IMR-90 (cell line): Measurements from ENCODE around the gene ADD3. TPM values are rescaled to one million over a fixed set of nuclear protein-coding genes. Genes with fewer than 3 reads are reported as not detected.

Experiments
- ATAC-seq: fragments of 200-7000 bp; cut with Tn5 transposase; 2 replicates; pipeline ENCODE4 v1.9.1; 2020; ENCODE audit warnings: low read depth, mild to moderate bottlenecking, moderate library complexity
- BruUV-seq: library from RNA; stranded (reverse); fragments of 400-500 nt; replicated peaks from 2 replicates; lab custom pipeline; 2021; lab: Mats Ljungman, UMichigan
- CTCF ChIA-PET: fragments of 300-600 bp; formaldehyde crosslinking; extraction: SDS; loops from one replicate; lab custom pipeline; 2021; ENCODE audit warnings: antibody characterized with exemption; lab: Yijun Ruan, JAX
- POLR2A ChIA-PET: fragments of 300-600 bp; sonication (Branson Sonifier 250); formaldehyde crosslinking; loops from one replicate; lab custom pipeline; 2022; ENCODE audit warnings: antibody characterized with exemption; ENCODE audit not compliant: unreplicated experiment; lab: Charles Lee
- DNase-seq: peaks from one replicate; pipeline ENCODE4 v3.0.0; 2013
- H2AFZ ChIP-seq: replicated peaks from 2 replicates; pipeline ENCODE3; 2013; ENCODE audit warnings: low read length, mild to moderate bottlenecking; ENCODE audit not compliant: poor library complexity
- H2AK5ac ChIP-seq: 2 replicates; pipeline ENCODE4 v1.6.1; 2013; ENCODE audit warnings: low read depth, low read length, inconsistent platforms
- H2AK9ac ChIP-seq: replicated peaks from 2 replicates; pipeline ENCODE3; 2013; ENCODE audit warnings: mild to moderate bottlenecking, low read depth, low read length, moderate library complexity; ENCODE audit not compliant: poor library complexity
- H2BK120ac ChIP-seq: 2 replicates; pipeline ENCODE4 v1.6.1; 2013; ENCODE audit warnings: low read depth, low read length, inconsistent platforms
- H2BK15ac ChIP-seq: 3 replicates; pipeline ENCODE4 v1.6.1; 2013; ENCODE audit warnings: low read depth, low read length, inconsistent platforms
- H2BK20ac ChIP-seq: 2 replicates; pipeline ENCODE4 v1.6.1; 2013; ENCODE audit warnings: low read depth, mild to moderate bottlenecking, inconsistent platforms, low read length, moderate library complexity
- H2BK5ac ChIP-seq: 2 replicates; pipeline ENCODE4 v1.6.1; 2013; ENCODE audit warnings: mild to moderate bottlenecking, low read depth, low read length, inconsistent platforms; ENCODE audit not compliant: poor library complexity, severe bottlenecking
- H3K14ac ChIP-seq: replicated peaks from 2 replicates; pipeline ENCODE4 v1.6.1; 2013; ENCODE audit warnings: low read depth, low read length, inconsistent platforms
- H3K18ac ChIP-seq: 2 replicates; pipeline ENCODE4 v1.6.1; 2013; ENCODE audit warnings: low read depth, low read length, control low read depth
- H3K23ac ChIP-seq: 2 replicates; pipeline ENCODE4 v1.6.1; 2013; ENCODE audit warnings: low read depth, low read length, inconsistent platforms
- H3K27ac ChIP-seq: 2 replicates; pipeline ENCODE4 v1.5.1; 2013; ENCODE audit warnings: mild to moderate bottlenecking, control low read depth, low read length; ENCODE audit not compliant: insufficient read depth
- H3K27me3 ChIP-seq: 2 replicates; pipeline ENCODE4 v1.6.1; 2013; ENCODE audit warnings: low read length; ENCODE audit not compliant: control insufficient read depth, insufficient read depth
- H3K36me3 ChIP-seq: 2 replicates; pipeline ENCODE4 v1.6.1; 2013; ENCODE audit warnings: low read length, mixed read lengths; ENCODE audit not compliant: control insufficient read depth, insufficient read depth
- H3K4ac ChIP-seq: 2 replicates; pipeline ENCODE4 v1.6.1; 2013; ENCODE audit warnings: low read depth, low read length, inconsistent platforms
- H3K4me1 ChIP-seq: 2 replicates; pipeline ENCODE4 v1.6.1; 2013; ENCODE audit warnings: low read length, mixed read lengths; ENCODE audit not compliant: control insufficient read depth, insufficient read depth
- H3K4me2 ChIP-seq: 2 replicates; pipeline ENCODE4 v1.6.1; 2013; ENCODE audit warnings: low read depth, mild to moderate bottlenecking, control low read depth, low read length, moderate library complexity
- H3K4me3 ChIP-seq: 2 replicates; pipeline ENCODE4 v1.5.1; 2013; ENCODE audit warnings: low read depth, mild to moderate bottlenecking, control low read depth, low read length, moderate library complexity; ENCODE audit not compliant: insufficient read depth
- H3K56ac ChIP-seq: 2 replicates; pipeline ENCODE4 v1.6.1; 2013; ENCODE audit warnings: low read length, inconsistent platforms; ENCODE audit not compliant: insufficient read depth; ENCODE audit errors: extremely low read depth
- H3K79me1 ChIP-seq, 2 experiments: 2 replicates each; pipeline ENCODE4 v1.6.1; 2013; ENCODE audit warnings: low read length in 2 of 2, inconsistent platforms in 1 of 2, low read depth in 1 of 2
- H3K9ac ChIP-seq: 2 replicates; pipeline ENCODE4 v1.6.1; 2013; ENCODE audit warnings: low read depth, low read length, control low read depth
- H3K9me1 ChIP-seq: 2 replicates; pipeline ENCODE4 v1.6.1; 2013; ENCODE audit warnings: low read length, inconsistent platforms; ENCODE audit not compliant: insufficient read depth
- H3K9me3 ChIP-seq: 2 replicates; pipeline ENCODE4 v1.6.1; 2013; ENCODE audit warnings: low read length; ENCODE audit not compliant: control insufficient read depth, insufficient read depth
- H4K20me1 ChIP-seq: 2 replicates; pipeline ENCODE4 v1.6.1; 2013; ENCODE audit warnings: low read length, inconsistent platforms; ENCODE audit not compliant: insufficient read depth
- H4K5ac ChIP-seq: 2 replicates; pipeline ENCODE4 v1.6.1; 2013; ENCODE audit warnings: mild to moderate bottlenecking, low read depth, low read length, control low read depth
- H4K8ac ChIP-seq, 2 experiments: 2 replicates each; pipeline ENCODE4 v1.6.1; 2013; ENCODE audit warnings: low read depth in 2 of 2, low read length in 2 of 2, control low read depth in 1 of 2, inconsistent platforms in 1 of 2
- H4K91ac ChIP-seq: 2 replicates; pipeline ENCODE4 v1.6.1; 2013; ENCODE audit warnings: low read depth, low read length, inconsistent platforms; ENCODE audit not compliant: insufficient read depth
- CEBPB ChIP-seq: IDR thresholded peaks from 2 replicates; pipeline ENCODE4 v1.6.1; 2012; ENCODE audit warnings: low read depth, low read length, improper control_type of control experiment
- CHD1 ChIP-seq: IDR thresholded peaks from 2 replicates; pipeline ENCODE4 v1.6.1; 2012; ENCODE audit warnings: low read depth, low read length, improper control_type of control experiment
- ELK1 ChIP-seq: fragments of 150-350 bp; IDR thresholded peaks from 2 replicates; pipeline ENCODE4 v1.6.1; 2016; ENCODE audit warnings: low read depth, mild to moderate bottlenecking, low read length, moderate library complexity, borderline replicate concordance
- FOS ChIP-seq: fragments of 150-350 bp; IDR thresholded peaks from 2 replicates; pipeline ENCODE4 v1.6.1; 2016; ENCODE audit warnings: low read depth, low read length
- MAFK ChIP-seq: IDR thresholded peaks from 2 replicates; pipeline ENCODE4 v1.6.1; 2012; ENCODE audit warnings: low read depth, low read length, improper control_type of control experiment
- MAZ ChIP-seq: IDR thresholded peaks from 2 replicates; pipeline ENCODE4 v1.6.1; 2012; ENCODE audit warnings: low read depth, mild to moderate bottlenecking, low read length, improper control_type of control experiment, moderate library complexity, borderline replicate concordance
- MXI1 ChIP-seq: IDR thresholded peaks from 2 replicates; pipeline ENCODE4 v1.6.1; 2012; ENCODE audit warnings: low read depth, mild to moderate bottlenecking, low read length, moderate library complexity, borderline replicate concordance
- NFE2L2 ChIP-seq: fragments of 150-350 bp; IDR thresholded peaks from 2 replicates; pipeline ENCODE4 v1.6.1; 2016; ENCODE audit warnings: low read depth, mild to moderate bottlenecking, low read length
- RAD21 ChIP-seq: IDR thresholded peaks from 2 replicates; pipeline ENCODE4 v1.6.1; 2012; ENCODE audit warnings: low read length, improper control_type of control experiment
- RFX5 ChIP-seq: IDR thresholded peaks from 2 replicates; pipeline ENCODE4 v1.8.0; 2012; ENCODE audit warnings: low read depth, mild to moderate bottlenecking, low read length, moderate library complexity
- WGBS, 2 experiments: methylation state at CpG; one replicate each; pipeline versions ENCODE4 v1.1.5 to v1.1.7; 2013; ENCODE audit warnings: missing lambda C conversion rate in 2 of 2; ENCODE audit not compliant: insufficient read length in 1 of 2; ENCODE audit errors: extremely low coverage in 2 of 2; 5-methylcytosine and 5-hydroxymethylcytosine counted together
- dilution Hi-C: fragments of 300-500 bp; cut with HindIII; formaldehyde crosslinking; loops from one replicate; pipeline ENCODE4 v1.14.3; 2018; ENCODE audit warnings: low sequenced_read_pairs; ENCODE audit not compliant: unreplicated experiment
- in situ Hi-C: fragments of 300-500 bp; cut with MboI; formaldehyde crosslinking; loops from 3 replicates; pipeline ENCODE4 v1.14.3; 2019; ENCODE audit warnings: low sequenced_read_pairs, inconsistent platforms, mixed read lengths
- intact Hi-C: fragments of 100-400 bp; cut with micrococcal nuclease; formaldehyde crosslinking; loops from 2 replicates; pipeline ENCODE4 v1.10.0; 2022
- polyA plus RNA-seq, 3 experiments: library from polyadenylated mRNA; depleted of rRNA; stranded (reverse); fragments of >200 nt; gene quantifications; 2 replicates each; pipeline ENCODE4 v1.2.3, GENCODE V29; 2012; ENCODE audit warnings: low replicate concordance in 1 of 3
- total RNA-seq: library from RNA; depleted of rRNA; stranded (reverse); fragments of >200 nt; gene quantifications from 2 replicates; pipeline ENCODE4 v1.2.3, GENCODE V29; 2012

Gene ADD3
- total and polyA plus RNA-seq, 2 of the 4 experiments (the other 2 are of a cell fraction), result 138 to 212 TPM

GRCh38 chr10:110176141-110177030, 168.6 kb downstream of the ADD3 start:
- no peak overlapping the region for H3K56ac ChIP-seq

More at GRCh38 chr10:110176141-110177030, 168.6 kb downstream of the ADD3 start:
- Histone ChIP-seq H3K9me1 (no peaks in the 10 kb centered on the region), H3K4me2 (no peak overlapping the region), H3K4me1 (no peaks in the 10 kb centered on the region), H2AK9ac (no peak overlapping the region), H3K14ac (no peak overlapping the region), H2BK5ac (no peak overlapping the region), H2BK20ac (no peak overlapping the region), H3K18ac (no peak overlapping the region), H2BK120ac (no peak overlapping the region), H4K20me1 (no peaks in the 10 kb centered on the region), H2AFZ (no peak overlapping the region), H3K27me3 (peaks cover 16% of the 10 kb centered on the region), H2BK15ac (no peak overlapping the region), H2AK5ac (no peak overlapping the region), H4K91ac (no peak overlapping the region), H3K4ac (no peak overlapping the region), H3K9ac (no peak overlapping the region), H3K79me1 (no peaks in the 10 kb centered on the region), H4K8ac (no peak overlapping the region), H4K5ac (no peak overlapping the region), H3K27ac (no peak overlapping the region), H3K36me3 (no peaks in the 10 kb centered on the region), H3K4me3 (no peak overlapping the region), H3K23ac (no peak overlapping the region), H3K9me3 (no peaks in the 10 kb centered on the region)
- intact Hi-C loops (no loop called here), dilution Hi-C loops (no loop called here), in situ Hi-C loops (no loop called here)
- DNase-seq (no peak), ATAC-seq (0 out of 2 replicates have a peak, but pooled peaks have one; percentile 24)
- TF ChIP-seq MXI1, result no peak
- no peak for TF ChIP-seq NFE2L2
- no peak for TF ChIP-seq CHD1
- TF ChIP-seq MAFK, result no peak
- no peak for TF ChIP-seq ELK1
- TF ChIP-seq RAD21, result no peak
- no peak for TF ChIP-seq MAZ
- no peak for TF ChIP-seq CEBPB
- no peak for TF ChIP-seq RFX5
- TF ChIP-seq FOS, result no peak
- BruUV-seq, result no TSS peak
- CTCF ChIA-PET, result no interaction called here
- 68% methylated on average over 4 of the region's 19 CpGs; no CpG with 5 or more reads in 1 of the 2 experiments for WGBS, 2 experiments
- POLR2A ChIA-PET, result no interaction called here
